ENCODE measurements around the gene RNF4.
A peak's percentile ranks its signal among the peaks of the same experiment; 100 is the strongest.
"Not testable (repeated sequence)": the region's sequence is repeated elsewhere in the genome, so short reads cannot be mapped to it uniquely, and the experiment has no call there.

The RNF4 gene

GRCh38 chr4:2458546-2459491 is 10.1 kb upstream of the RNF4 start:
- no peak for DNase-seq

GRCh38 chr4:2459589-2460349 is 9.1 kb upstream of the RNF4 start:
- no peak for DNase-seq

- peak in 1 of 3 experiments; percentile 13 for DNase-seq
These were observed 7.5 kb upstream of the RNF4 start for GRCh38 chr4:2461246-2461960.

GRCh38 chr4:2462218-2462991 is 6.5 kb upstream of the RNF4 start:
- DNase-seq = peak; percentile 68 to 91 (median 86)

GRCh38 chr4:2462992-2463762 is 5.7 kb upstream of the RNF4 start:
- peak in 1 of 3 experiments; percentile 30 for DNase-seq

GRCh38 chr4:2465032-2465431 is 3.9 kb upstream of the RNF4 start:
- no peak for DNase-seq

GRCh38 chr4:2465544-2465943 is 3.4 kb upstream of the RNF4 start:
- not testable (repeated sequence) for DNase-seq

- DNase-seq = peak; percentile 15 to 73 (median 63)
These were observed 482 bp downstream of the RNF4 start for GRCh38 chr4:2469192-2469984.

GRCh38 chr4:2470791-2471190 is 1.9 kb downstream of the RNF4 start:
- no peak for DNase-seq

- no peak for DNase-seq
These were observed 3.3 kb downstream of the RNF4 start for GRCh38 chr4:2472187-2472586.

- no peak for DNase-seq
These were observed 9.3 kb downstream of the RNF4 start for GRCh38 chr4:2478229-2478628.

- no peak for DNase-seq
These were observed 11.7 kb downstream of the RNF4 start for GRCh38 chr4:2480649-2481048.

- no peak for DNase-seq
These were observed 13.3 kb downstream of the RNF4 start for GRCh38 chr4:2482192-2482591.

- peak in 1 of 3 experiments; percentile 4 for DNase-seq
These were observed 13.8 kb downstream of the RNF4 start for GRCh38 chr4:2482693-2483092.

- DNase-seq = no peak
These were observed 14.3 kb downstream of the RNF4 start for GRCh38 chr4:2483237-2483636.

GRCh38 chr4:2484185-2484584 is 15.3 kb downstream of the RNF4 start:
- no peak for DNase-seq

- no peak for DNase-seq
These were observed 16.1 kb downstream of the RNF4 start for GRCh38 chr4:2484993-2485392.

- DNase-seq = no peak
These were observed 17.1 kb downstream of the RNF4 start for GRCh38 chr4:2485956-2486355.

- DNase-seq = no peak
These were observed 18.1 kb downstream of the RNF4 start for GRCh38 chr4:2486981-2487380.

GRCh38 chr4:2487632-2488031 is 18.7 kb downstream of the RNF4 start:
- no peak for DNase-seq
